Measurements from ENCODE around the gene NKAPL.
A peak's percentile ranks its signal among the peaks of the same experiment; 100 is the strongest.

NKAPL gene

GRCh38 chr6:28245206-28245941, 13.7 kb upstream of the NKAPL start:
- DNase-seq: no peak

GRCh38 chr6:28248916-28249315, 10.2 kb upstream of the NKAPL start:
- no peak for DNase-seq

- DNase-seq: no peak
These were observed 8.3 kb upstream of the NKAPL start for GRCh38 chr6:28250747-28251146.

GRCh38 chr6:28251661-28252008, 7.5 kb upstream of the NKAPL start:
- DNase-seq: no peak

GRCh38 chr6:28252009-28252975, 6.8 kb upstream of the NKAPL start, which contains the start of gene ZKSCAN4:
Gene ZKSCAN4 (minus strand): TSS chr6:28252269. CDS start chr6:28251980, 289 bp downstream.
- DNase-seq: peak; percentile 98

GRCh38 chr6:28254121-28254519, 5.0 kb upstream of the NKAPL start:
- DNase-seq: no peak

- no peak for DNase-seq
These were observed 2.1 kb upstream of the NKAPL start for GRCh38 chr6:28257042-28257441.

GRCh38 chr6:28263922-28264321, 4.8 kb downstream of the NKAPL start:
- no peak for DNase-seq

GRCh38 chr6:28264834-28265401, 5.8 kb downstream of the NKAPL start:
- DNase-seq: no peak

- DNase-seq: no peak
These were observed 7.5 kb downstream of the NKAPL start for GRCh38 chr6:28266563-28266961.

GRCh38 chr6:28266962-28267694, 8.0 kb downstream of the NKAPL start, which contains the start of gene ZSCAN26:
Gene ZSCAN26 (plus strand): TSS chr6:28267143. CDS start chr6:28271920, 4,777 bp downstream.
- peak; percentile 98 for DNase-seq

GRCh38 chr6:28267695-28268059, 8.6 kb downstream of the NKAPL start:
- DNase-seq: no peak

GRCh38 chr6:28269492-28269891, 10.4 kb downstream of the NKAPL start:
- DNase-seq: no peak

GRCh38 chr6:28274888-28275287, 15.8 kb downstream of the NKAPL start:
- DNase-seq: no peak

- no peak for DNase-seq
These were observed 18.6 kb downstream of the NKAPL start for GRCh38 chr6:28277746-28278145.

- DNase-seq: no peak
These were observed 21.6 kb downstream of the NKAPL start for GRCh38 chr6:28280595-28281287.

- DNase-seq: peak; percentile 89
These were observed 22.4 kb downstream of the NKAPL start, which contains the start of gene PGBD1 for GRCh38 chr6:28281288-28282064. Gene PGBD1 (plus strand): TSS chr6:28281572. CDS start chr6:28283814, 2,242 bp downstream.

GRCh38 chr6:28282926-28283325, 23.8 kb downstream of the NKAPL start:
- no peak for DNase-seq

- DNase-seq: no peak
These were observed 32.5 kb downstream of the NKAPL start for GRCh38 chr6:28291573-28291972.

- DNase-seq: no peak
These were observed 36.2 kb downstream of the NKAPL start for GRCh38 chr6:28295326-28295725.

- no peak for DNase-seq
These were observed 37.5 kb downstream of the NKAPL start for GRCh38 chr6:28296520-28297060.

Data from eye (tissue), 1 donor.